Measurements from ENCODE around the gene CAPRIN2. TPM values are rescaled to one million over a fixed set of nuclear protein-coding genes. Genes with fewer than 3 reads are reported as not detected.
A peak's percentile ranks its signal among the peaks of the same experiment; 100 is the strongest.

CAPRIN2 gene
- total RNA-seq, 1 donor, result 32.9 TPM

DNA sequence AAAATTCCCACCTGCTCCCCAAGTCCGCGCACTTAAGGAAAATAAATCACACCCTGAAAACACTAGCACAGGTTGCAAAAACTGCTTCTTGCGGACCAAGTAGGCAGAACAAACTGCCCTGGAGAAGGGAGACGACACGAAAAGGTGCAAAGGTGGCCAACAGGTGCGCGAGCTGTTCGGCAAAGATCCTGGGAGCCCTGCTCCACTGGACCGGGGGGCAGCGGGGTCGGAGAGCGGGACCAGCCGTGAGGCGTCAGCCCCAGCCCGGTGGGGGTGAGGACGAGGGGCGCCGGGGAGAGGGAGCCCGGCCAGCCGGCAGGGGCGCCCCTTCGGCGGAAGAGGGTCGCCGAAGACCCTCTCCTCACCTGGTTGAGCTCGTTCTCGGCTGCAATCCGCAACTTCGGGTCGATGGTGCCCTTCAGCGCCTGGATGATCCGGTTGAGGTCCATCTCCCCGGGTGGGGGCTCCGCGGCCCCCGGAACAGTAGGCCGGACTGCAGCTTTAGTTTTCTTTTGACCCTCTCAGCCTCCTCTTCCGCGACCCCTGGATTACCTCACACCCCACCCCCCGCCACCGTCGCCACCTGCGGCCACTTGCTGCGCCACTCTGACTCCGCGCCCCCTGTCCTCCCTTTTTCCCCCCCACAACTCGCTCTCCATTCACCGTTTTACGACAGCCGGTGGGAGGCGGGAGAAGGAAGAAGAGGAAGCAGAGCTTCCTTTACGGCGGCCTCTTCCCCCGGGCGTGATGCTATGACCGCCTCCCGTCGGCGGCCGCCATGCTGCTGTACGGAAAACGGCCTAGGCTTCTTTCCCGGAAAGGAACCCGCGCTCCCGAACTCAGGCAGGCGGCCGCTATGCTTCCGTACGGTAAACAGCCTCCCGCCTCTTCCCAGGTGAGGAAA, 59.3 kb downstream of the CAPRIN2 start, which contains the start of gene IPO8:
IPO8 (minus strand) TSS at position 671 of the 904 bp plus-strand sequence; CDS start at position 449, 222 bp downstream.
- Histone ChIP-seq H3K36me3 (ENCODE audit: insufficient read depth, low read length) (no peaks in the 10 kb centered on the region), H3K27ac (ENCODE audit: low read depth, low read length) (peak within 1 kb of the TSS; percentile 66), H3K79me2 (ENCODE audit: insufficient read depth, low read length) (peaks cover 48% of the 10 kb centered on the region), H3K27me3 (ENCODE audit: insufficient read depth, low read length) (no peaks in the 10 kb centered on the region), H3K4me3 (ENCODE audit: insufficient read depth, low read length) (peak within 1 kb of the TSS; percentile 94), H2AFZ (ENCODE audit: low read length) (peak within 1 kb of the TSS; percentile 95), H3K9me3 (ENCODE audit: low read depth, low read length) (no peaks in the 10 kb centered on the region), H3K4me2 (ENCODE audit: insufficient read depth, low read length) (peak within 1 kb of the TSS; percentile 98), H4K20me1 (ENCODE audit: insufficient read depth, low read length) (peaks cover 8% of the 10 kb centered on the region), H3K4me1 (ENCODE audit: insufficient read depth, low read length) (peaks cover 35% of the 10 kb centered on the region)
- TF ChIP-seq, protein P1, sequence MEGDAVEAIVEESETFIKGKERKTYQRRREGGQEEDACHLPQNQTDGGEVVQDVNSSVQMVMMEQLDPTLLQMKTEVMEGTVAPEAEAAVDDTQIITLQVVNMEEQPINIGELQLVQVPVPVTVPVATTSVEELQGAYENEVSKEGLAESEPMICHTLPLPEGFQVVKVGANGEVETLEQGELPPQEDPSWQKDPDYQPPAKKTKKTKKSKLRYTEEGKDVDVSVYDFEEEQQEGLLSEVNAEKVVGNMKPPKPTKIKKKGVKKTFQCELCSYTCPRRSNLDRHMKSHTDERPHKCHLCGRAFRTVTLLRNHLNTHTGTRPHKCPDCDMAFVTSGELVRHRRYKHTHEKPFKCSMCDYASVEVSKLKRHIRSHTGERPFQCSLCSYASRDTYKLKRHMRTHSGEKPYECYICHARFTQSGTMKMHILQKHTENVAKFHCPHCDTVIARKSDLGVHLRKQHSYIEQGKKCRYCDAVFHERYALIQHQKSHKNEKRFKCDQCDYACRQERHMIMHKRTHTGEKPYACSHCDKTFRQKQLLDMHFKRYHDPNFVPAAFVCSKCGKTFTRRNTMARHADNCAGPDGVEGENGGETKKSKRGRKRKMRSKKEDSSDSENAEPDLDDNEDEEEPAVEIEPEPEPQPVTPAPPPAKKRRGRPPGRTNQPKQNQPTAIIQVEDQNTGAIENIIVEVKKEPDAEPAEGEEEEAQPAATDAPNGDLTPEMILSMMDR (IDR thresholded peaks at IDR 0.05; ENCODE audit: extremely low read depth, low read depth, low read length), result no peak
- DNase-seq (ENCODE audit: insufficient read length, low spot score, missing footprints), result peak; percentile 98

- H3K9me3 ChIP-seq (ENCODE audit: low read depth, low read length), result no peaks in the 10 kb centered on the region
- peaks cover 8% of the 10 kb centered on the region for H4K20me1 ChIP-seq (ENCODE audit: insufficient read depth, low read length)
- peak overlapping the region; percentile 95 for H2AFZ ChIP-seq (ENCODE audit: low read length)
- peaks cover 55% of the 10 kb centered on the region for H3K79me2 ChIP-seq (ENCODE audit: insufficient read depth, low read length)
- H3K36me3 ChIP-seq (ENCODE audit: insufficient read depth, low read length), result peaks cover 3% of the 10 kb centered on the region
- TF ChIP-seq, protein P1 (IDR thresholded peaks at IDR 0.05; ENCODE audit: extremely low read depth, low read depth, low read length), result no peak
- peaks cover 28% of the 10 kb centered on the region for H3K4me1 ChIP-seq (ENCODE audit: insufficient read depth, low read length)
- peak overlapping the region; percentile 98 for H3K4me2 ChIP-seq (ENCODE audit: insufficient read depth, low read length)
- peak; percentile 77 for DNase-seq (ENCODE audit: insufficient read length, low spot score, missing footprints)
- peak overlapping the region; percentile 66 for H3K27ac ChIP-seq (ENCODE audit: low read depth, low read length)
- H3K4me3 ChIP-seq (ENCODE audit: insufficient read depth, low read length), result peak overlapping the region; percentile 94
- H3K27me3 ChIP-seq (ENCODE audit: insufficient read depth, low read length), result no peaks in the 10 kb centered on the region
Measured at GRCh38 chr12:30694412-30695198, 60.1 kb downstream of the CAPRIN2 start.

GRCh38 chr12:30692470-30692869, 62.3 kb downstream of the CAPRIN2 start:
- no peaks in the 10 kb centered on the region for H3K9me3 ChIP-seq (ENCODE audit: low read depth, low read length)
- H3K27ac ChIP-seq (ENCODE audit: low read depth, low read length), result no peak overlapping the region
- H3K79me2 ChIP-seq (ENCODE audit: insufficient read depth, low read length), result peaks cover 65% of the 10 kb centered on the region
- H3K4me3 ChIP-seq (ENCODE audit: insufficient read depth, low read length), result no peak overlapping the region
- H3K27me3 ChIP-seq (ENCODE audit: insufficient read depth, low read length), result no peaks in the 10 kb centered on the region
- peak; percentile 42 for DNase-seq (ENCODE audit: insufficient read length, low spot score, missing footprints)
- no peak overlapping the region for H2AFZ ChIP-seq (ENCODE audit: low read length)
- H3K4me1 ChIP-seq (ENCODE audit: insufficient read depth, low read length), result peaks cover 27% of the 10 kb centered on the region
- TF ChIP-seq, protein P1 (IDR thresholded peaks at IDR 0.05; ENCODE audit: extremely low read depth, low read depth, low read length), result no peak
- peaks cover 6% of the 10 kb centered on the region for H3K36me3 ChIP-seq (ENCODE audit: insufficient read depth, low read length)
- peak overlapping the region; percentile 41 for H3K4me2 ChIP-seq (ENCODE audit: insufficient read depth, low read length)
- H4K20me1 ChIP-seq (ENCODE audit: insufficient read depth, low read length), result peaks cover 8% of the 10 kb centered on the region

Measured in osteoblast (primary cell).